PFSK-1 (cell line): ENCODE data around the gene SORCS3.

Experiments used
- SIN3A ChIP-seq: IDR thresholded peaks from 2 replicates; pipeline ENCODE4 v1.6.1; 2012; ENCODE audit warnings: mild to moderate bottlenecking, low read length, moderate library complexity, borderline replicate concordance; ENCODE audit not compliant: insufficient read depth
- TAF1 ChIP-seq: IDR thresholded peaks from 2 replicates; pipeline ENCODE4 v1.6.1; 2012; ENCODE audit warnings: low read length, control low read depth, borderline replicate concordance; ENCODE audit not compliant: insufficient read depth

- TF ChIP-seq SIN3A (no peak), TAF1 (no peak)
Observed at GRCh38 chr10:104688251-104689042, 47.4 kb downstream of the SORCS3 start.
